Sciatic nerve (tissue), 2 donors: ENCODE results near the gene BCL6B. TPM values are rescaled to one million over a fixed set of nuclear protein-coding genes. Genes with fewer than 3 reads are reported as not detected.
"Not testable (repeated sequence)": the region's sequence is repeated elsewhere in the genome, so short reads cannot be mapped to it uniquely, and the experiment has no call there.

Experiments
- ATAC-seq: fragments of 200-7000 bp; cut with Tn5 transposase; one replicate; pipeline ENCODE4 v1.9.1; 2020; ENCODE audit warnings: mild to moderate bottlenecking, moderate library complexity
- DNase-seq: peaks from one replicate; pipeline ENCODE4 v3.0.0-alpha.2; 2020; ENCODE audit warnings: low spot score
- intact Hi-C: fragments of 100-400 bp; cut with DNase I; formaldehyde crosslinking; loops from one replicate; pipeline ENCODE4 v1.14.2; 2022
- total RNA-seq: library from RNA; stranded (reverse); fragmentation: NEBNext Ultra II Directional; extraction: Animal tissue kit (Norgen Biotek cat#: 25700); gene quantifications from one replicate; pipeline ENCODE4 v1.2.1, GENCODE V29; 2021
- donor health status: DM: no; HTN: no; CAD: no.
- donor health status: DM: no; HTN: no; CAD: no.

Gene BCL6B
- total RNA-seq, result 24.5 TPM

- no peak for DNase-seq
- intact Hi-C loops, result loop anchor here (5.0 kb wide), 1 partner anchor 111 kb away; no protein-coding TSS in a partner anchor
These were observed at the start of gene BCL6B for GRCh38 chr17:7022781-7023571. BCL6B (plus strand) TSS chr17:7023050; CDS start chr17:7023672, 622 bp downstream.

GRCh38 chr17:6979440-6979839 is 43.4 kb upstream of the BCL6B start:
- DNase-seq, intact Hi-C loops, ATAC-seq: not testable (repeated sequence)

More at GRCh38 chr17:7022781-7023571, at the start of gene BCL6B:
- no peak for ATAC-seq

DNA sequence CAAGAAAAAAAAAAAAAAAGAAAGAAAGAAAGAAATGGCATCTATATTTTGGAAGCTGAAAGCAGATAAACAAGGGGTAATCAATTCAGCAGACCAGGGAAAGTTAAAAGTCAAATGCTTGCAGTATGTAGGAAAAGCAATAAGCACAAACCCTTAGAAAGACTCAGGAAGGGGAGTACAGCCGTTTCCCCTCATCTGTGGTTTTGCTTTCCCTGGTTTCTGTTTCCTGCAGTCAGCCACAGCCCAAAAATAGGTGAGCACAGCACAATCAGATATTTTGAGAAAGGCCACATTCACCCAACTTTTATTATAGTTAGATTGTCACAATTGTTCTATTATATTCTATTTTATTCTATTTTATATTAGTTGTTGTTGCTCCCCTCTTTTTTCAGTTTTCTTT is 41.4 kb upstream of the BCL6B start:
- DNase-seq (no peak), ATAC-seq (no peak)
- intact Hi-C loops, result no loop called here

DNA sequence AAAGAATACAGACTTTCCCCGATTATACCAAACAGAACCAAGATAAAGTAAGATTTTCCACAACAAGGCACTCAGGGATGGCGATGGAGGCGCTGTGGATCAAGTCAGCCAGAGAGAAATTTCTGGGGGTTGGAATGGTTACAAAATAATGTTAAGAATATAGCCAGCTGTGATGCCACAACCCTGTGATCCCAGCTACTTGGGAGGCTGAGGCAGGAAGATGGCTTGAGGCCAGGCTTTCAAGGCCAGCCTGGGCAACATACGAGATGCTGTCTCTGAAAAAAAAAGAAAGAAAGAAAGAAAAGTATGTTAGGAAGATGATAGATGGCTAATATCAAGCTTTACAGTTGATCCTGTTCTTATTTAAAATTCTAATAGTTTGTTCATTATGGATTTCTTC is 37.6 kb upstream of the BCL6B start:
- intact Hi-C loops, result no loop called here
- DNase-seq (no peak), ATAC-seq (no peak)

DNA sequence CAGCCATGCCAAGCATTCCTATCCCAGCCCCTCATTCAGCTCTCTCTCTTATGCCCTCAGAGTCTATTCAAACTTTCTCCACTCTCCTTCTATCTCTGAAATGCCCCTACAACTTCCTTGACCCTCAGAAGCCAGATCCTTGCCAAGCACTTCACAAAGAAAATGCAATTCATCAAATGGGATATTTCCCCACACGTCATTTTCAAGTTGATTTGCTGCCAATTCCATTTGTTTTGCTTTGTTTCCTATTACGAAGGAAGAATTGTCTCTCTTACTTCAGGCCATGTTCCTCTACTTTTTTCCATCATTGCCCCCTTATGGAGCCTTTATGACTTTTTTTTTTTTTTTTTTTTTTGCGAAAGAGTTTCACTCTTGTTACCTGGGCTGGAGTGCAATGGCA is 36.2 kb upstream of the BCL6B start:
- ATAC-seq (no peak), DNase-seq (no peak)
- intact Hi-C loops, result no loop called here

DNA sequence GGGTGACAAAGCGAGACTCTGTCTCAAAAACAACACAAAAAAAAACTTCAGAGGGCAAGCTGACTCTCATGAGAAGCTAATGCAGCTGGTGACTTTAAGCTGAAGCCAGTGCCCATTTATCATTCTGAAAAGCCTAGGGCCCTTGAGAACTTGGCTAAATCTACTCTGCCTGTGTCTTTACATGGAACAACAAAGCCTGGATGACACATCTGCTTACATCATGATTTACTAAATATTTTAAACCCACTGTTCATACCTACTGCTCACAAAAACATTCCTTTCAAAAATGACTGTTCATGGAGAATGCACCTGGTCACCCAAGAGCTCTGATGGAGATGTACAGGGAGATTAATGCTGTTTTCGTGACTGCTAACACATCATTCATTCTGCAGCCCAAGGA is 33.1 kb upstream of the BCL6B start:
- ATAC-seq, result no peak
- intact Hi-C loops, result no loop called here
- DNase-seq, result no peak

GRCh38 chr17:6993613-6994056 is 29.2 kb upstream of the BCL6B start:
- DNase-seq, ATAC-seq, intact Hi-C loops: not testable (repeated sequence)

- intact Hi-C loops, result no loop called here
- no peak for DNase-seq
- no peak for ATAC-seq
These were observed 28.7 kb upstream of the BCL6B start for GRCh38 chr17:6994118-6994598.

- ATAC-seq (no peak), DNase-seq (no peak)
- intact Hi-C loops, result no loop called here
These were observed 28.1 kb upstream of the BCL6B start for GRCh38 chr17:6994666-6995256.

- intact Hi-C loops, result no loop called here
- no peak for DNase-seq
- peak; percentile 41 for ATAC-seq
These were observed 27.2 kb upstream of the BCL6B start, which contains the start of gene ALOX12 for GRCh38 chr17:6995500-6996255. ALOX12 (plus strand) TSS chr17:6996049; CDS start chr17:6996118, 69 bp downstream.

DNA sequence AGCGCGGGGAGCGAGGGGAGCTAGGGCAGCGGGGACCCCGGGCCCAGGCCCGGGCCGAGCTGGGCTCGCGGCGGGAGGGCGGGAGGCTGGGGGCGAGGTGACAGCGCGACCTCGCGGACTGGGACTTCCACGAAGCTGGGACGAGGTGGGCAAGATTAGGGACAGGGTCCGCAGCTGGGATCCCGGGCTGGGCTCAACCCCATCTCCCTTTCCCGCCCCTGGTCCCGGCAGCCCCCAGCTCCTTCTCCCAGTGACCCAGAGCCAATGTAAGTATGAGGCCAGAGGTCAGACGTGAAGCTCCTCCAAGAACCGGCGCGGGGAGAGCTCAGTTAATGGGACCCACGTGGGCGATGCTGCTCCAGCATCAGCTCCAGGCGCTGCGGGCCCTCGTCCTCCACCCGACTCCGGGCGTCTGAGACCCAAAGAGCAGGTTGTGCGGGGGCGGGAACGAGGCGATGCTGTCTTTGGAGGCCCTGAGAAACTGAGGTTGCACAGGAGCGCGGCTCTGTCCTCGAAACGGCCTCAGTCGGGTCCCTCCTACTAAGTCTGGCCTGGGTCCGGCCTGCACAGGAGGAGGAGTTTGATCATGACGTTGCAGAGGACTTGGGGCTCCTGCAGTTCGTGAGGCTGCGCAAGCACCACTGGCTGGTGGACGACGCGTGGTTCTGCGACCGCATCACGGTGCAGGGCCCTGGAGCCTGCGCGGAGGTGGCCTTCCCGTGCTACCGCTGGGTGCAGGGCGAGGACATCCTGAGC is 26.4 kb upstream of the BCL6B start:
- DNase-seq, result no peak
- intact Hi-C loops, result no loop called here

DNA sequence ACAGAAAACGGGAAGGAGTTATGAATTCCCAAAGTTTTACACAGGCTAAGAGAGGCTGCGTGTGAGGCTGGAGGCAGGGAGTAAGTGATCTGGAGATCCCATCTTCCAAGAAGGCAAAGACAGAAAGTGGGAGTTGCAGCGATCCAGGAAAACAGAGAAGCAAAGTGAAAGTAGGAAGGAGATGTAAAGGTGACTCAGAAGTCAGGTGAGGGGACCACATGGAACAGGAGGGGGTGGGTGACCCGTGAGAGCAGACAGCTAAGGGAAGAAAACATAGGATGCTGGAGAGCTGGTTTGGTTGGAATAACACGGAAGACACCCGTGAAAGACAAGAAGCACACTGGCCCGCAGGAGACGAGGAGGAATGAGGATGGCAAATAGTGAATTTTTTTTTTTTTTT is 25.7 kb upstream of the BCL6B start:
- intact Hi-C loops, result no loop called here
- ATAC-seq, result no peak
- no peak for DNase-seq

More for the DNA sequence above, 26.4 kb upstream of the BCL6B start:
- peak; percentile 22 for ATAC-seq

- DNase-seq (no peak), ATAC-seq (no peak)
- intact Hi-C loops, result no loop called here
These were observed 23.9 kb upstream of the BCL6B start for GRCh38 chr17:6998855-6999508.

GRCh38 chr17:7001318-7001961 is 21.4 kb upstream of the BCL6B start:
- intact Hi-C loops, result loop anchor here (10.0 kb wide), 1 partner anchor 337 kb away; no protein-coding TSS in a partner anchor
- DNase-seq (no peak), ATAC-seq (no peak)

DNA sequence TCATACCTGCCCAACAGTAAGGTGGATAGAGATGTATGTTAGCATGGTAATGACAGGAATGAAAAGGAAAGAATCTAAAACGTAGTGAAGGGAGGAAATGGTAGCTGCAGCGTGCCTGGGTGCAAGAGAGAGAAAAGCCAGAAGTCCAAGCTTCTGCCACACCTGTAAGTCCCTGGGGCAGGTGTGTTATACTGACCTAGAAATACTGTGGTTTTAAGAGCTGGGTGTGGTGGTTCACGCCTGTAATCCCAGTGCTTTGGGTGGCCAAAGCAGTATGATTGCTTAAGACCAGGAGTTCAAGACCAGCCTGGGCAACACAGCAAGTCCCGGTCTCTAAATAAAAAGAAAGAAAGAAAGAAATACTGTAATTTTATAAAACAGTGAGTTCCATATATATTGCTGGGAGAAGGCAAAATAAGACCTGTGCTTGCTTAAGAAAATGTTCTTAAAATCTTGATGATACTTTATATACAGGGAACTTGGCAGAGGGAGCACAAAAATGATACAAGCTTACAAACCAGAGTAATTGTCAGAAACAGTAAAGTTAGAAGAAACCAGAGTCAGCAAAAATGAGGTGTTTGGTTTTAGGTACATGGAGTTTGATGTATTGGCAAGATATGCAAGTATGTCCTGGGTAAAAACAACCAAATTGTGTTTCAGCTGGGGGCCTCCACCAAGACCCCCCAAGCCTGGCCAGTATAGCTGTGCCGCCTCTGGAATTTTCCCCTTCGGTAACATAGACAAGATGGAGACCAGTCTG is 20.4 kb upstream of the BCL6B start:
- intact Hi-C loops, result loop anchor here (10.0 kb wide), 1 partner anchor 338 kb away; no protein-coding TSS in a partner anchor
- no peak for DNase-seq
- ATAC-seq, result no peak

GRCh38 chr17:7003745-7004144 is 19.1 kb upstream of the BCL6B start:
- DNase-seq (no peak), ATAC-seq (no peak)
- intact Hi-C loops, result loop anchor here (10.0 kb wide), 1 partner anchor 339 kb away; no protein-coding TSS in a partner anchor
